Ovary (tissue), 3 donors: Measurements from ENCODE around the gene SLC15A1.

Experiments used
- EP300 ChIP-seq: sonication (generic); formaldehyde crosslinking; IDR thresholded peaks from one replicate; pipeline ENCODE4 v1.6.1; 2017; ENCODE audit warnings: antibody characterized with exemption
- POLR2A ChIP-seq: fragments of 450-650 bp; IDR thresholded peaks from one replicate; pipeline ENCODE4 v1.6.1; 2017; ENCODE audit warnings: antibody characterized with exemption, mild to moderate bottlenecking, moderate library complexity
- TF ChIP-seq, protein P1 (sequence below), 3 donors: fragments of 450-650 bp in 2 of 3; fragments of 200-600 bp in 1 of 3; IDR thresholded peaks; one replicate each; pipeline versions ENCODE4 v1.5.1 to v1.8.0; 2016 to 2022; ENCODE audit warnings: antibody characterized with exemption in 3 of 3, mild to moderate bottlenecking in 1 of 3
- donor health status: DM: no; HTN: no; CAD: no.

DNA sequence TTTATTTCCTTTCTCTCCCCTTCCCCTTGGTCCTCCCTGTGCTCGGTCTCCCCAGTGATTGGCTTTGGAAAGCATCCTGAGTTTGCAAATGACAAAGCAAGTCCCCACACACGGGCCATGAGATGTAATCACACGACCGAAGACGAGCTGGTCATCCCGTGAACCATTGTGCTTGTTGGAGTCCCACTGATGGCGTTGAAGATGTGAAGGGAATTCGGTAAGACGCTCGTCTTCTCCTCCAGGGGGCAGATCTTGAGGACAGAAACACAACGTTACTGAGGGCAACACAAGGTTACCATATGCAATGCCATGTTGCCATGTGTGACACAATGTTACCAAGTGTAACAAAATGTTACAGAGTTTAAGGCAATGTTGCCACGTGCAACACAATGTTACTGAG lies 42.0 kb upstream of the SLC15A1 start:
- TF ChIP-seq, protein P1, sequence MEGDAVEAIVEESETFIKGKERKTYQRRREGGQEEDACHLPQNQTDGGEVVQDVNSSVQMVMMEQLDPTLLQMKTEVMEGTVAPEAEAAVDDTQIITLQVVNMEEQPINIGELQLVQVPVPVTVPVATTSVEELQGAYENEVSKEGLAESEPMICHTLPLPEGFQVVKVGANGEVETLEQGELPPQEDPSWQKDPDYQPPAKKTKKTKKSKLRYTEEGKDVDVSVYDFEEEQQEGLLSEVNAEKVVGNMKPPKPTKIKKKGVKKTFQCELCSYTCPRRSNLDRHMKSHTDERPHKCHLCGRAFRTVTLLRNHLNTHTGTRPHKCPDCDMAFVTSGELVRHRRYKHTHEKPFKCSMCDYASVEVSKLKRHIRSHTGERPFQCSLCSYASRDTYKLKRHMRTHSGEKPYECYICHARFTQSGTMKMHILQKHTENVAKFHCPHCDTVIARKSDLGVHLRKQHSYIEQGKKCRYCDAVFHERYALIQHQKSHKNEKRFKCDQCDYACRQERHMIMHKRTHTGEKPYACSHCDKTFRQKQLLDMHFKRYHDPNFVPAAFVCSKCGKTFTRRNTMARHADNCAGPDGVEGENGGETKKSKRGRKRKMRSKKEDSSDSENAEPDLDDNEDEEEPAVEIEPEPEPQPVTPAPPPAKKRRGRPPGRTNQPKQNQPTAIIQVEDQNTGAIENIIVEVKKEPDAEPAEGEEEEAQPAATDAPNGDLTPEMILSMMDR (IDR thresholded peaks at IDR 0.05) = no peak
- no peak for TF ChIP-seq POLR2A
- TF ChIP-seq EP300 = no peak
